Caco-2 (cell line): ENCODE data around the gene RNF128. TPM values are rescaled to one million over a fixed set of nuclear protein-coding genes. Genes with fewer than 3 reads are reported as not detected.

Experiments
- BruUV-seq: library from RNA; stranded (reverse); fragments of 400-500 nt; replicated peaks from 2 replicates; lab custom pipeline; 2021; lab: Mats Ljungman, UMichigan
- CTCF ChIA-PET: fragments of 300-600 bp; sonication (Branson Sonifier 250); formaldehyde crosslinking; loops from one replicate; lab custom pipeline; 2022; ENCODE audit warnings: antibody characterized with exemption; lab: Charles Lee
- POLR2A ChIA-PET: fragments of 300-600 bp; sonication (Branson Sonifier 250); formaldehyde crosslinking; loops from one replicate; lab custom pipeline; 2022; ENCODE audit warnings: antibody characterized with exemption; lab: Charles Lee
- DNase-seq, 2 experiments: peaks; one replicate each; pipeline versions ENCODE4 v3.0.0 to v3.0.0-alpha.2; 2020 to 2022
- H3K27me3 ChIP-seq: replicated peaks from 2 replicates; pipeline ENCODE4 v1.6.0; 2011; ENCODE audit warnings: low read length; ENCODE audit not compliant: control insufficient read depth, insufficient read depth
- H3K36me3 ChIP-seq: 2 replicates; pipeline ENCODE4 v1.5.1; 2011; ENCODE audit warnings: low read length; ENCODE audit not compliant: control insufficient read depth, insufficient read depth
- H3K4me1 ChIP-seq: fragments of 250-450 bp; sonication (Bioruptor Pico); 2 replicates; pipeline ENCODE4 v1.5.1; 2020; ENCODE audit warnings: mild to moderate bottlenecking
- H3K4me3 ChIP-seq: 2 replicates; pipeline ENCODE4 v1.5.1; 2011; ENCODE audit warnings: low read depth, mild to moderate bottlenecking, control low read depth, low read length
- H3K9me3 ChIP-seq: fragments of 250-450 bp; sonication (Bioruptor Pico); 2 replicates; pipeline ENCODE4 v1.5.1; 2020; ENCODE audit warnings: mild to moderate bottlenecking, moderate library complexity
- H3K27ac Mint-ChIP-seq: one replicate; pipeline ENCODE4 v1.8.0; 2022; ENCODE audit warnings: mixed read lengths; ENCODE audit not compliant: unreplicated experiment
- H3K27me3 Mint-ChIP-seq: one replicate; pipeline ENCODE4 v1.8.0; 2022; ENCODE audit warnings: mixed read lengths; ENCODE audit not compliant: insufficient read depth, unreplicated experiment
- H3K36me3 Mint-ChIP-seq: one replicate; pipeline ENCODE4 v1.8.0; 2022; ENCODE audit warnings: mild to moderate bottlenecking, mixed read lengths; ENCODE audit not compliant: insufficient read depth, unreplicated experiment
- H3K4me1 Mint-ChIP-seq: one replicate; pipeline ENCODE4 v1.8.0; 2022; ENCODE audit warnings: low read depth, mixed read lengths; ENCODE audit not compliant: unreplicated experiment
- H3K4me3 Mint-ChIP-seq: one replicate; pipeline ENCODE4 v1.8.0; 2022; ENCODE audit warnings: mild to moderate bottlenecking, moderate library complexity, mixed read lengths; ENCODE audit not compliant: unreplicated experiment
- H3K9me3 Mint-ChIP-seq: one replicate; pipeline ENCODE4 v1.8.0; 2022; ENCODE audit warnings: mixed read lengths; ENCODE audit not compliant: unreplicated experiment
- CTCF ChIP-seq, 2 experiments: fragments of 200-600 bp in 1 of 2; IDR thresholded peaks; 1 replicate in 1 of 2; 2 replicates in 1 of 2; pipeline versions ENCODE4 v1.5.1 to v1.8.0; 2011 to 2022; ENCODE audit warnings: antibody characterized with exemption in 1 of 2, control low read depth in 1 of 2, inconsistent platforms in 1 of 2, low read depth in 1 of 2, low read length in 1 of 2, mild to moderate bottlenecking in 1 of 2, moderate library complexity in 1 of 2; ENCODE audit not compliant: insufficient read depth in 1 of 2, severe bottlenecking in 1 of 2, unreplicated experiment in 1 of 2
- intact Hi-C: fragments of 100-400 bp; cut with micrococcal nuclease; formaldehyde crosslinking; loops from one replicate; pipeline ENCODE4 v1.10.0; 2022; ENCODE audit not compliant: unreplicated experiment
- total RNA-seq: library from RNA; stranded (reverse); gene quantifications from 2 replicates; pipeline ENCODE4 v1.2.3, GENCODE V29; 2022

The RNF128 gene
- total RNA-seq, 1 experiment from 2014 or later = 42.4 TPM

DNA sequence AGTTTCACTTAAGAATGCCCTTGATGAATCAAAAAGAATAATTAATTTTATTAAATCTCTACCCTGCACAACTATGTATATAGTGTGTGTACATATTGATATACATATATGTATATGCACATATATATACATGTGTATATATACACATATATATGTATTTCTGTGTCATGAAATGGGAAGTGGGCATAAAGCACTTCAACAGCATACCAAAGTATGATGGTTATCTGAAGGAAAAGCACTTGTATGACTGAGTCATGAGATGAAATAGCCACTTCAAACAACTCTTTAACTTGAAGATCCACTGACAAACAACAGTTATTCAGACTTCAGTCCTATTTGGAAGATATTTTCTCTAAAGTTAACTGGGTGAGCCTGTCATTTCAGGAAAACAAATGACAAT lies 16.3 kb downstream of the RNF128 start:
- no peak overlapping the region for H3K4me3 Mint-ChIP-seq
- intact Hi-C loops = loop anchor here (1.0 to 2.0 kb wide), 5 partner anchors 16 to 60 kb away; partner anchors contain the start of genes RNF128 and TBC1D8B
- no peak overlapping the region for H3K4me3 ChIP-seq
- no peaks in the 10 kb centered on the region for H3K36me3 ChIP-seq
- ChIA-PET POLR2A (interaction anchor here (1.0 kb wide), 1 partner anchor 38 kb away, joined by 3 read pairs; no protein-coding TSS in a partner anchor), CTCF (interaction anchor here (1.1 kb wide), 1 partner anchor 50 kb away, joined by 6 read pairs; no protein-coding TSS in a partner anchor)
- no peaks in the 10 kb centered on the region for H3K4me1 Mint-ChIP-seq
- no peak for TF ChIP-seq CTCF (IDR thresholded peaks at IDR 0.05; ENCODE audit: insufficient read depth in 1 of 2, low read depth in 1 of 2, low read length in 1 of 2, severe bottlenecking in 1 of 2, unreplicated experiment in 1 of 2)
- H3K27ac Mint-ChIP-seq = no peak overlapping the region
- peaks cover 19% of the 10 kb centered on the region for H3K4me1 ChIP-seq
- no peak for DNase-seq
- no peaks in the 10 kb centered on the region for H3K9me3 ChIP-seq
- H3K27me3 ChIP-seq = no peaks in the 10 kb centered on the region
- no peaks in the 10 kb centered on the region for H3K27me3 Mint-ChIP-seq
- no peaks in the 10 kb centered on the region for H3K36me3 Mint-ChIP-seq
- H3K9me3 Mint-ChIP-seq = no peaks in the 10 kb centered on the region
- no TSS peak for BruUV-seq

GRCh38 chrX:106748377-106748776 lies 21.9 kb downstream of the RNF128 start:
- no peaks in the 10 kb centered on the region for H3K4me1 Mint-ChIP-seq
- POLR2A ChIA-PET = no interaction called here

DNA sequence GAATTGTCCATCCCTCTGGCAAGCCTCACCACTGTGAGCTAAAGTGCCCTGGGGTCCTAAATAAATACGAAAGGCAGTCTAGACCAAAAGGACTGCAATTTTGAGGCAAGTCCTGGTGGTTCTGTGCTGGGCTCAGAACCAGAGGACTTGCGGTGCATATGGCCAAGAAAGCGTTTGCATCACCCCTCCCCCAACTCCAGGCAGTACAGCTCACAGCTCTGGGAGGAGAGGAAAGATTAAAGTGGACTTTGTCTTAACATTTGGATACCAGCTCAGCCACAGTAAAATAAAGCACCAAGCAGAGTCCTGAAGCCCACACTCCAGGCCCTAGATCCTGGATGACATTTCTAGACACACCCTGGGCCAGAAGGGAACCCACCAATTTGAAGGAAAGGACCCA lies 24.9 kb downstream of the RNF128 start:
- DNase-seq = no peak
- intact Hi-C loops = loop anchor here (10.0 kb wide), 1 partner anchor 267 kb away; no protein-coding TSS in a partner anchor
- H3K27me3 Mint-ChIP-seq = no peaks in the 10 kb centered on the region
- H3K27ac Mint-ChIP-seq = no peak overlapping the region
- peaks cover 34% of the 10 kb centered on the region for H3K9me3 Mint-ChIP-seq
- Histone ChIP-seq H3K9me3 (0 out of 2 replicates have a peak, but pooled peaks cover 3% of the 10 kb centered on the region), H3K4me1 (no peaks in the 10 kb centered on the region), H3K4me3 (no peak overlapping the region), H3K27me3 (no peaks in the 10 kb centered on the region), H3K36me3 (no peaks in the 10 kb centered on the region; the same call in 1 of the 2 replicates)
- TF ChIP-seq CTCF (IDR thresholded peaks at IDR 0.05; ENCODE audit: insufficient read depth in 1 of 2, low read depth in 1 of 2, low read length in 1 of 2, severe bottlenecking in 1 of 2, unreplicated experiment in 1 of 2) = no peak
- POLR2A ChIA-PET = no interaction called here
- peaks cover 39% of the 10 kb centered on the region for H3K36me3 Mint-ChIP-seq
- BruUV-seq = no TSS peak
- H3K4me1 Mint-ChIP-seq = no peaks in the 10 kb centered on the region
- no peak overlapping the region for H3K4me3 Mint-ChIP-seq
- CTCF ChIA-PET = no interaction called here

More at GRCh38 chrX:106748377-106748776, 21.9 kb downstream of the RNF128 start:
- no peak for TF ChIP-seq CTCF (IDR thresholded peaks at IDR 0.05; ENCODE audit: insufficient read depth in 1 of 2, low read depth in 1 of 2, low read length in 1 of 2, severe bottlenecking in 1 of 2, unreplicated experiment in 1 of 2)
- no TSS peak for BruUV-seq
- no peak overlapping the region for H3K4me3 ChIP-seq
- Mint-ChIP-seq H3K27me3 (no peaks in the 10 kb centered on the region), H3K4me3 (no peak overlapping the region), H3K27ac (peak overlapping the region; percentile 27), H3K36me3 (peaks cover 14% of the 10 kb centered on the region), H3K9me3 (peaks cover 17% of the 10 kb centered on the region)
- no peak for DNase-seq
- H3K27me3 ChIP-seq = no peaks in the 10 kb centered on the region
- intact Hi-C loops = no loop called here
- no peaks in the 10 kb centered on the region for H3K36me3 ChIP-seq
- CTCF ChIA-PET = no interaction called here
- no peaks in the 10 kb centered on the region for H3K4me1 ChIP-seq
- H3K9me3 ChIP-seq = 0 out of 2 replicates have a peak, but pooled peaks cover 3% of the 10 kb centered on the region
